DOHH2 (cell line): ENCODE data around the gene SLFN5.

Experiments used
- H3F3A ChIP-seq: fragments of 200-600 bp; sonication (generic), shearing (Covaris generic); 2 replicates; pipeline ENCODE4 v1.6.0; 2016; ENCODE audit warnings: antibody characterized with exemption, mild to moderate bottlenecking; ENCODE audit not compliant: control insufficient read depth, insufficient read depth
- H3K27ac ChIP-seq: fragments of 200-600 bp; sonication (generic); 2 replicates; pipeline ENCODE4 v1.5.1; 2014; ENCODE audit warnings: low read depth, mild to moderate bottlenecking, low read length, moderate library complexity
- H3K27me3 ChIP-seq: fragments of 200-600 bp; sonication (generic); 2 replicates; pipeline ENCODE4 v1.6.1; 2014; ENCODE audit warnings: mild to moderate bottlenecking, low read length, mixed read lengths; ENCODE audit not compliant: control insufficient read depth
- H3K36me3 ChIP-seq: fragments of 200-600 bp; sonication (generic); 2 replicates; pipeline ENCODE4 v1.6.1; 2014; ENCODE audit warnings: mild to moderate bottlenecking, low read length, moderate library complexity, mixed read lengths; ENCODE audit not compliant: control insufficient read depth
- H3K4me1 ChIP-seq: fragments of 200-600 bp; sonication (generic); 2 replicates; pipeline ENCODE4 v1.6.1; 2014; ENCODE audit warnings: mild to moderate bottlenecking, low read length, mixed read lengths; ENCODE audit not compliant: control insufficient read depth
- H3K4me2 ChIP-seq: fragments of 200-600 bp; sonication (generic); 2 replicates; pipeline ENCODE4 v1.6.0; 2014; ENCODE audit warnings: mild to moderate bottlenecking, low read length, moderate library complexity
- H3K4me3 ChIP-seq: fragments of 200-600 bp; sonication (generic); 2 replicates; pipeline ENCODE4 v1.5.1; 2014; ENCODE audit warnings: mild to moderate bottlenecking, low read length, mixed read lengths
- H3K79me2 ChIP-seq: fragments of 200-600 bp; sonication (generic); 2 replicates; pipeline ENCODE4 v1.6.1; 2014; ENCODE audit warnings: mild to moderate bottlenecking, low read length, mixed read lengths; ENCODE audit not compliant: control insufficient read depth
- H3K9me2 ChIP-seq: fragments of 200-600 bp; sonication (generic); replicated peaks from 2 replicates; pipeline ENCODE4 v1.6.1; 2014; ENCODE audit warnings: mild to moderate bottlenecking, low read length, mixed read lengths; ENCODE audit not compliant: control insufficient read depth
- H3K9me3 ChIP-seq: fragments of 200-600 bp; sonication (generic); 2 replicates; pipeline ENCODE4 v1.6.1; 2014; ENCODE audit warnings: antibody characterized with exemption, low read length, mixed read lengths; ENCODE audit not compliant: control insufficient read depth, insufficient read depth
- H4K20me1 ChIP-seq: fragments of 200-600 bp; sonication (generic); 2 replicates; pipeline ENCODE4 v1.6.0; 2014; ENCODE audit warnings: low read depth, mild to moderate bottlenecking, antibody characterized with exemption, low read length, moderate library complexity; ENCODE audit not compliant: control insufficient read depth, insufficient read depth
- CTCF ChIP-seq: fragments of 200-600 bp; sonication (generic); IDR thresholded peaks from one replicate; pipeline ENCODE4 v1.5.1; 2014; ENCODE audit warnings: antibody characterized with exemption, mild to moderate bottlenecking, low read depth, low read length; ENCODE audit not compliant: poor library complexity, severe bottlenecking
- EZH2phosphoT487 ChIP-seq: fragments of 200-600 bp; sonication (generic); IDR thresholded peaks from 2 replicates; pipeline ENCODE4 v1.6.1; 2017; ENCODE audit warnings: borderline replicate concordance, mild to moderate bottlenecking, antibody characterized with exemption, low read length, moderate library complexity, mixed read lengths

SLFN5 gene

GRCh38 chr17:35287286-35287811, 44.5 kb downstream of the SLFN5 start:
- Histone ChIP-seq H3K9me3 (no peaks in the 10 kb centered on the region), H3K4me1 (no peaks in the 10 kb centered on the region), H3K79me2 (no peaks in the 10 kb centered on the region), H3K27me3 (no peaks in the 10 kb centered on the region), H4K20me1 (no peaks in the 10 kb centered on the region), H3K9me2 (no peaks in the 10 kb centered on the region), H3K36me3 (no peaks in the 10 kb centered on the region), H3K4me2 (no peak overlapping the region), H3K4me3 (no peak overlapping the region), H3F3A (no peaks in the 10 kb centered on the region), H3K27ac (no peak overlapping the region)
- TF ChIP-seq CTCF (no peak), EZH2phosphoT487 (no peak)

- Histone ChIP-seq H3F3A (no peaks in the 10 kb centered on the region), H3K27ac (no peak overlapping the region), H3K4me3 (no peak overlapping the region), H3K27me3 (no peaks in the 10 kb centered on the region), H3K9me3 (no peaks in the 10 kb centered on the region), H3K79me2 (no peaks in the 10 kb centered on the region), H4K20me1 (no peaks in the 10 kb centered on the region), H3K36me3 (no peaks in the 10 kb centered on the region), H3K9me2 (no peaks in the 10 kb centered on the region), H3K4me2 (no peak overlapping the region), H3K4me1 (no peaks in the 10 kb centered on the region)
- TF ChIP-seq CTCF = no peak
- no peak for TF ChIP-seq EZH2phosphoT487
Observed at GRCh38 chr17:35289222-35289621, 46.4 kb downstream of the SLFN5 start.

- Histone ChIP-seq H3K4me2 (no peak overlapping the region), H3K27ac (no peak overlapping the region), H3K4me3 (no peak overlapping the region), H3K9me2 (no peaks in the 10 kb centered on the region), H3K9me3 (peaks cover 2% of the 10 kb centered on the region; the same call in 1 of the 2 replicates), H3K79me2 (no peaks in the 10 kb centered on the region), H3F3A (no peaks in the 10 kb centered on the region), H3K4me1 (no peaks in the 10 kb centered on the region), H3K27me3 (no peaks in the 10 kb centered on the region), H4K20me1 (no peaks in the 10 kb centered on the region), H3K36me3 (no peaks in the 10 kb centered on the region)
- TF ChIP-seq EZH2phosphoT487 (no peak), CTCF (no peak)
Observed at GRCh38 chr17:35291802-35292201, 48.9 kb downstream of the SLFN5 start.
